H1 (cell line): Measurements from ENCODE around the gene SH3GL2. TPM values are rescaled to one million over a fixed set of nuclear protein-coding genes. Genes with fewer than 3 reads are reported as not detected.

Experiments
- NANOG ChIP-seq: IDR thresholded peaks from 2 replicates; pipeline ENCODE4 v1.6.1; 2011; ENCODE audit warnings: low read length, low read depth, mild to moderate bottlenecking, inconsistent platforms; ENCODE audit not compliant: insufficient read depth, poor library complexity, severe bottlenecking
- polyA plus RNA-seq, 7 experiments: library from polyadenylated mRNA; depleted of rRNA in 3 of 7; stranded (reverse) in 5 of 7; unstranded in 2 of 7; fragments of >200 nt in 5 of 7; fragments of 200-250 nt in 2 of 7; gene quantifications; 1 replicate in 5 of 7; 2 replicates in 1 of 7; 4 replicates in 1 of 7; pipeline versions ENCODE4 v1.2.1 to v1.2.3, GENCODE V29; 2011 to 2013; ENCODE audit warnings: missing spikeins in 2 of 7, mixed read lengths in 2 of 7
- total RNA-seq: library from RNA; stranded (reverse); fragmentation: NEBNext Ultra II Directional; extraction: Animal tissue kit (Norgen Biotek cat#: 25700); gene quantifications from 2 replicates; pipeline ENCODE4 v1.2.1, GENCODE V29; 2021

The SH3GL2 gene
- total and polyA plus RNA-seq, 2 of the 8 experiments (the other 6 are each of a cell fraction or from before 2014, with no cell fraction given), result 4.7 to 5.3 TPM

- no peak for TF ChIP-seq NANOG
These were observed 42.8 kb upstream of the SH3GL2 start (continued) for GRCh38 chr9:17536027-17536426.
